Activated naive CD8-positive, alpha-beta T cell treated with anti-CD3 and anti-CD28 coated beads, Interleukin-2, amount 50 U/mL, for 24 hours (primary cell): Measurements from ENCODE around the gene REN.

ENCODE experiments used
- ATAC-seq: fragments of 150-1000 bp; cut with Tn5 transposase; one replicate; pipeline ENCODE4 v1.10.0; 2021
- DNase-seq: peaks from one replicate; pipeline ENCODE4 v3.0.0; 2021
- H3K27ac Mint-ChIP-seq: one replicate; pipeline ENCODE4 v1.8.0; 2021; ENCODE audit warnings: mild to moderate bottlenecking, mixed read lengths
- H3K27me3 Mint-ChIP-seq: one replicate; pipeline ENCODE4 v1.8.0; 2021; ENCODE audit warnings: mixed read lengths
- H3K36me3 Mint-ChIP-seq: one replicate; pipeline ENCODE4 v1.8.0; 2021; ENCODE audit warnings: low read depth, mixed read lengths
- H3K4me1 Mint-ChIP-seq: one replicate; pipeline ENCODE4 v1.8.0; 2021; ENCODE audit warnings: mixed read lengths
- H3K4me3 Mint-ChIP-seq: one replicate; pipeline ENCODE4 v1.8.0; 2021; ENCODE audit warnings: mild to moderate bottlenecking, moderate library complexity, mixed read lengths
- H3K9me3 Mint-ChIP-seq: one replicate; pipeline ENCODE4 v1.8.0; 2021; ENCODE audit warnings: mixed read lengths

REN gene

GRCh38 chr1:204166219-204166618, at the start of gene REN:
REN (minus strand) TSS chr1:204166337; CDS start chr1:204166293, 44 bp downstream.
- Mint-ChIP-seq H3K9me3 (peaks cover 26% of the 10 kb centered on the region), H3K4me3 (no peak within 1 kb of the TSS), H3K4me1 (no peaks in the 10 kb centered on the region), H3K27me3 (no peaks in the 10 kb centered on the region), H3K36me3 (peaks cover 3% of the 10 kb centered on the region), H3K27ac (no peak within 1 kb of the TSS)
- DNase-seq (no peak), ATAC-seq (no peak)

DNA sequence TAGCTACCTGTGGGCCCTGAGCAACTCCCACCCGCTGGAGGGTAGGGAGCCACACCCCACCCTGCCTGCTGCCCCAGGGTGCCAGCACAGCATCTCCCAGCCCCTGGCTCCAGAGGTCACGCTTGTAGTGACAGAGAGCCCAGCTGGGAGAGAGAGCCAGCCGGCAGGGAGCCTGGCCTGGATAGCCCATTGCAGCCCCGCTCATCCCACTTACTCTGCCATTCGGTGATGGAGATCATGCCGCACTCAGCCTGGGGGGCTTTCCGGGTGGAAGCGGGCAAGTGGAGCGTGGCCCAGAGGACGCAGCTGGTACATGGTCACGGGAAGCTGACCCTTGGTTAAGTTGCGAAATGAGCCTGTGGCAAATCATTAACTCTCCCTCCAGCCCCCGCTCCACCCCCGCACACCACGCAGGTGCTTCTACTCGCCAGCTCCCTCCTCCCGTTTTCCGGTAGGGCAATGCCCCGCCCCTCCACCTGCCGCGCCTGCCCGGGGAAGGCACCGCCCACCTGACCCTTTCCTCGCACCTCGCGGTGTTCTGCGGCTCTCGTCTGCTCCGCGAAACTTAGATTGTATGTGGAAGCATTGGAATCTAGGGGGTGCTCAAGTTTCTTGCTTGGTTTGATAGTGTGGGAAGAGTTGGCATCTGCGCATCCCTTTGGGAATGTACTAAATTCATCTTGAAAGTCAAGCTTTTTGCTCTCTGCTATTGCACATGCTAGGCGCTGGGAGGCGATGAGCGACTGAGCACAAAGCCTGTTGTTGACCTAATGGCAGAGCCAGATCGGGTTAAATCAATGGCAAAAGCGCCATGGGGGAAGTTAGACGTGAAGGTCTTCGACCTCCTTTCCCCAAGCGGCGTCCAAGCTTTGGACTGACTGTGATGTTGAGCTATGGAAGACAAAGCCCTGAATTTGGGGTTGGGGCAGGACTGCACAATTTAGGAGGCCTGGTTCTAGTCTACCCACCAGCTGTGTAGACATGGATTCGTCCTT, 47.8 kb upstream of the REN start, which contains the start of gene GOLT1A:
TSS of gene GOLT1A (minus strand) at position 321 of the 995 bp plus-strand sequence. CDS start at position 239, 82 bp downstream.
- no peak within 1 kb of the TSS for H3K27ac Mint-ChIP-seq
- DNase-seq: peak; percentile 56
- peaks cover 5% of the 10 kb centered on the region for H3K27me3 Mint-ChIP-seq
- peaks cover 11% of the 10 kb centered on the region for H3K4me1 Mint-ChIP-seq
- ATAC-seq: peak; percentile 49
- H3K4me3 Mint-ChIP-seq: peak within 1 kb of the TSS; percentile 53
- no peaks in the 10 kb centered on the region for H3K36me3 Mint-ChIP-seq
- no peaks in the 10 kb centered on the region for H3K9me3 Mint-ChIP-seq

GRCh38 chr1:204212715-204213114, 46.6 kb upstream of the REN start:
- Mint-ChIP-seq H3K27ac (no peak overlapping the region), H3K9me3 (no peaks in the 10 kb centered on the region), H3K27me3 (peaks cover 7% of the 10 kb centered on the region), H3K4me3 (no peak overlapping the region), H3K36me3 (no peaks in the 10 kb centered on the region), H3K4me1 (peaks cover 7% of the 10 kb centered on the region)
- ATAC-seq (no peak), DNase-seq (no peak)

DNA sequence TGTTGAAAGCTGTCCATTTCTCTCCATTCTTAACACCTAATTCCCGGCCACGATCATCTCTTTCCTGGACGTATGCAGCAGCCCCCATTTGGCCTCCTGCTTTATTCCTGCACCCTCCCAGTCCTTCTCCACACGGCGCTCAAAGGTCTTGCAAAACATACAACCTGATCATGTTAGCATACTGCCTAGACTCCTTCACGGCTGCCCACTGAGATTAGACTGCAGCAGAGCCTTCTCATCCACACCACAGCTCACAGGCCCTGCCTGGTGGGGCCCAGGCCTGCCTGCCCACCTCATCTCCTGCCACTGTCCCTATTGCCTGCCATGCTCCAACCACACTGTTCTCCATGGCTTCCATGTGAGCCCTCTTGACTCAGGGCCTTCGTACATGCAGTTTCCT, 44.9 kb upstream of the REN start:
- no peak for DNase-seq
- no peak overlapping the region for H3K4me3 Mint-ChIP-seq
- H3K9me3 Mint-ChIP-seq: no peaks in the 10 kb centered on the region
- ATAC-seq: no peak
- peaks cover 11% of the 10 kb centered on the region for H3K4me1 Mint-ChIP-seq
- H3K27ac Mint-ChIP-seq: no peak overlapping the region
- H3K27me3 Mint-ChIP-seq: peaks cover 18% of the 10 kb centered on the region
- no peaks in the 10 kb centered on the region for H3K36me3 Mint-ChIP-seq

DNA sequence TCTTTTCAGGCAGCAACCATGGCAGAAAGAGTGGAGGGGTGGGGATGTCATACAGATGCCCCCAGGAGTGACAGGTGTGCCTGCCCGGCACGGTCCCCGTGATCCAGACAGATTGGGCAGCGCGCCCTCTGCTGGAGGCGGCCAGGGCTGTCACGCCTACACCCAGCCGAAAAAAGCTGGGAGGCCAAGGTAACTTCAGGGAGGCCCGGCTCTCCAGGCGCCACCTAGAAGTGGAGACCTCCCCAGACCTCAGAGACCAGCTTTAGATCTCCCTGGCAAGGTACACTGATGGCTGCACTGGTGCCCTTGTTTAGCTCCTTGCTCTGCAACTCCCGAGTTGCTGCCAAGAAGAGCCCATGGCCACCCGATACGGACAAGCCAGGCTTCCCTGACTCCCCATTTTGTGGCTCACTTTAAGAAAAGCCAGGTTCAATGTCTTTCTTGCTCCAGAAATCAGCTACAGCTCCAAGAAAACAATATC, 41.0 kb upstream of the REN start:
- peak; percentile 96 for ATAC-seq

DNA sequence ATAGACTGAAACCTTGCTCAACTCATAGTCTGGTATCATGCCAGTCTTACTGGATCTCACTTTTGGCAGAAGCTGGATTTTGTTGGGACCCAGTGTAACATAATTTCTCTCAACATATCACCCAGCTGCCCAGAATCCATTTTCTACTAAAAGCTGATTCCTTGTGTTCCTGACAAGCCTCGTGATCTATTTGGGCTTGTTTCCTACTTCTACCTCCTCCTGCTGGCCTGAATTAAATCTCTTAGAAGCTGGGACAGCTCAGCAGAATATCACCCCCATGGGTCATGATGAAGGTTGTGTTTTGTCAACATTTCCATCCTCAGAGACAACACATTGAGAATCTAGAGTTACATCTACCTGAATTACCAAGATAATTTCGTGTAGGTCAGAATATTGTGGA, 40.0 kb upstream of the REN start:
- H3K4me3 Mint-ChIP-seq: no peak overlapping the region
- no peak for DNase-seq
- no peak overlapping the region for H3K27ac Mint-ChIP-seq
- H3K4me1 Mint-ChIP-seq: peaks cover 4% of the 10 kb centered on the region
- ATAC-seq: no peak
- peaks cover 35% of the 10 kb centered on the region for H3K27me3 Mint-ChIP-seq
- H3K36me3 Mint-ChIP-seq: no peaks in the 10 kb centered on the region
- no peaks in the 10 kb centered on the region for H3K9me3 Mint-ChIP-seq

More for the DNA sequence above, 41.0 kb upstream of the REN start:
- Mint-ChIP-seq H3K27ac (no peak overlapping the region), H3K4me3 (no peak overlapping the region), H3K36me3 (no peaks in the 10 kb centered on the region), H3K4me1 (peaks cover 4% of the 10 kb centered on the region), H3K27me3 (peaks cover 34% of the 10 kb centered on the region), H3K9me3 (no peaks in the 10 kb centered on the region)
- DNase-seq: peak; percentile 85

GRCh38 chr1:204205486-204205885, 39.3 kb upstream of the REN start:
- Mint-ChIP-seq H3K9me3 (no peaks in the 10 kb centered on the region), H3K4me1 (peaks cover 4% of the 10 kb centered on the region), H3K27me3 (peaks cover 35% of the 10 kb centered on the region), H3K4me3 (no peak overlapping the region), H3K27ac (no peak overlapping the region), H3K36me3 (no peaks in the 10 kb centered on the region)
- ATAC-seq: no peak
- DNase-seq: no peak

GRCh38 chr1:204204944-204205343, 38.8 kb upstream of the REN start:
- Mint-ChIP-seq H3K36me3 (no peaks in the 10 kb centered on the region), H3K9me3 (no peaks in the 10 kb centered on the region), H3K4me1 (peaks cover 4% of the 10 kb centered on the region), H3K27me3 (peaks cover 33% of the 10 kb centered on the region), H3K27ac (no peak overlapping the region), H3K4me3 (no peak overlapping the region)
- ATAC-seq: no peak
- no peak for DNase-seq

GRCh38 chr1:204203206-204203767, 37.1 kb upstream of the REN start:
- no peak for DNase-seq
- Mint-ChIP-seq H3K4me1 (peaks cover 4% of the 10 kb centered on the region), H3K4me3 (no peak overlapping the region), H3K9me3 (no peaks in the 10 kb centered on the region), H3K27ac (no peak overlapping the region), H3K36me3 (no peaks in the 10 kb centered on the region), H3K27me3 (peaks cover 33% of the 10 kb centered on the region)
- no peak for ATAC-seq

DNA sequence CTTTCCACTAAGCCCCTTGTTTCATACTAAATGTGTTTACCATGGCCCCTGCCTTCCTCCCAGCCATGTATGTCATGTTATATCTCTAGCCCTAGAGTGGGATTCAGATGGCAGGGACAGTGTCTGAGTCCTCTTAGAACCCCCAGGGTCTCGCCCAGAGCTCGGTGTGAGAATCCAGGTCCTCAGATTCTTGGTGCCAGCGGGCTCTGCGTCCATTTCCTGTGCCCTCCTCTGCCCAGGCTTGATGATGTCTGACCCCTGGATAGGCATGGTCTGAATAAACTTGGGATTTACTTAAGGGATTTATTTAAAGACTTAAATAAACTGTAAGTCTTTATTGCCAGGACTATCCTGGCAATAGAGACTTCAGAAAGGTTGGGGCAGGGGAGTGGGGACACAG, 36.3 kb upstream of the REN start:
- H3K9me3 Mint-ChIP-seq: no peaks in the 10 kb centered on the region
- H3K27ac Mint-ChIP-seq: no peak overlapping the region
- ATAC-seq: no peak

DNA sequence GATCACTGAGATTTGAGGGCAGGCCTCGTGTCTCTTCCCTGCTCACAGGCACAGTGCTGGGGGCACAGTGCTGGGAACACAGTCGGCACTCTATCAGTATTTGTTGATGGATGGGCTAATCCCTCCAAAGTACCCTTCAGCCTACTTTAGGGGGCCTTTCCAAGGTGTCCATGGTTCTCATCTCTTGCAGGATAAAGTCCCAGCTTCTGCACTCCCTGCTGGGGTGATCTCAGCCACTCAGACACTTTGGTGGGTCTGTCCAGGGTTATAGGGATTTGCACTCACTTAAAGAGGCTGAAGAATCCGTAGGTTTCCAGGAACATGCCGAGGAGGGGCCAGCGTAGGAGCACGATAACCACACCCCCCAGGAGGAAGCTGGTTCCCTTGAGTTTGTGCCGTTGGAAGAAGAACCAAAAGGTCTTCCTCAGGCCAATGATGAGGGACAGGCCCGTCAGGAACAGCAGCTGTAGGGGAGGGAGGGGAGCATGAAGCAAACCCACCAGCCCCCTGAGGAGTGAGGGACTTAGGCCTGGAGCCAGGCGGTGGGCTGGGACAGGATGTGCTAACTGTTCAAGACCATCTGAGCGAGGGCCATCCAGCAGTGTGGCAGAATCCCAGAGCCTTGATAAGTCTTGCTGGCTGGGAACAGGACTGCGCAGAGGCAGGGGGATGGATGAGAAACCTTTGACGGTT, 35.4 kb upstream of the REN start:
- H3K4me3 Mint-ChIP-seq: no peak overlapping the region
- no peak for DNase-seq
- H3K27me3 Mint-ChIP-seq: peaks cover 24% of the 10 kb centered on the region
- H3K9me3 Mint-ChIP-seq: no peaks in the 10 kb centered on the region
- no peak for ATAC-seq
- H3K4me1 Mint-ChIP-seq: no peaks in the 10 kb centered on the region
- H3K27ac Mint-ChIP-seq: no peak overlapping the region
- no peaks in the 10 kb centered on the region for H3K36me3 Mint-ChIP-seq

More for the DNA sequence above, 36.3 kb upstream of the REN start:
- Mint-ChIP-seq H3K27me3 (peaks cover 30% of the 10 kb centered on the region), H3K4me1 (peaks cover 2% of the 10 kb centered on the region), H3K4me3 (no peak overlapping the region), H3K36me3 (no peaks in the 10 kb centered on the region)
- DNase-seq: no peak

- no peak overlapping the region for H3K4me3 Mint-ChIP-seq
- peaks cover 2% of the 10 kb centered on the region for H3K4me1 Mint-ChIP-seq
- DNase-seq: no peak
- H3K36me3 Mint-ChIP-seq: no peaks in the 10 kb centered on the region
- no peak overlapping the region for H3K27ac Mint-ChIP-seq
- peaks cover 9% of the 10 kb centered on the region for H3K27me3 Mint-ChIP-seq
- no peak for ATAC-seq
- H3K9me3 Mint-ChIP-seq: no peaks in the 10 kb centered on the region
Measured at GRCh38 chr1:204199579-204199978, 33.4 kb upstream of the REN start.

GRCh38 chr1:204198348-204199340, 32.5 kb upstream of the REN start:
- Mint-ChIP-seq H3K4me1 (peaks cover 4% of the 10 kb centered on the region), H3K27me3 (peaks cover 9% of the 10 kb centered on the region), H3K9me3 (no peaks in the 10 kb centered on the region), H3K4me3 (no peak overlapping the region), H3K36me3 (no peaks in the 10 kb centered on the region), H3K27ac (no peak overlapping the region)
- ATAC-seq (no peak), DNase-seq (no peak)
